Hindlimb muscle (tissue), 1 donor: ENCODE data around the gene FAM200C. TPM values are rescaled to one million over a fixed set of nuclear protein-coding genes. Genes with fewer than 3 reads are reported as not detected.
A peak's percentile ranks its signal among the peaks of the same experiment; 100 is the strongest.

Source experiments
- DNase-seq: peaks from one replicate; pipeline ENCODE4 v3.0.0-alpha.2; 2013
- polyA plus RNA-seq: library from polyadenylated mRNA; unstranded; fragments of 120-200 nt; gene quantifications from one replicate; pipeline ENCODE4 v1.2.1, GENCODE V29; 2013; ENCODE audit not compliant: insufficient read length

FAM200C gene
- polyA plus RNA-seq, 1 donor: 12.2 TPM

GRCh38 chr5:160419458-160420330 lies 19.8 kb upstream of the FAM200C start:
- no peak for DNase-seq

GRCh38 chr5:160418561-160419457 lies 19.0 kb upstream of the FAM200C start, which contains the start of gene SLU7:
SLU7 (minus strand) TSS chr5:160419081; CDS start chr5:160415294, 3,787 bp downstream.
- peak; percentile 97 for DNase-seq

GRCh38 chr5:160398806-160399205 lies 1.0 kb downstream of the FAM200C start:
- DNase-seq: no peak

- no peak for DNase-seq
Observed at GRCh38 chr5:160397492-160397891, 2.4 kb downstream of the FAM200C start.

GRCh38 chr5:160395111-160395510 lies 4.7 kb downstream of the FAM200C start:
- no peak for DNase-seq

GRCh38 chr5:160390787-160391696 lies 8.8 kb downstream of the FAM200C start:
- DNase-seq: no peak

- DNase-seq: no peak
Observed at GRCh38 chr5:160387445-160387844, 12.4 kb downstream of the FAM200C start.

GRCh38 chr5:160385496-160385895 lies 14.4 kb downstream of the FAM200C start:
- DNase-seq: no peak

GRCh38 chr5:160384681-160385080 lies 15.2 kb downstream of the FAM200C start:
- no peak for DNase-seq

- DNase-seq: no peak
Observed at GRCh38 chr5:160382346-160382745, 17.5 kb downstream of the FAM200C start.

- no peak for DNase-seq
Observed at GRCh38 chr5:160380041-160380440, 19.8 kb downstream of the FAM200C start.

- no peak for DNase-seq
Observed at GRCh38 chr5:160379511-160379910, 20.3 kb downstream of the FAM200C start.

- DNase-seq: no peak
Observed at GRCh38 chr5:160378330-160378729, 21.5 kb downstream of the FAM200C start.

- peak; percentile 48 for DNase-seq
Observed at GRCh38 chr5:160377651-160378050, 22.2 kb downstream of the FAM200C start.

- DNase-seq: no peak
Observed at GRCh38 chr5:160376416-160376815, 23.4 kb downstream of the FAM200C start.

GRCh38 chr5:160375701-160376100 lies 24.2 kb downstream of the FAM200C start:
- no peak for DNase-seq

GRCh38 chr5:160375166-160375565 lies 24.7 kb downstream of the FAM200C start:
- no peak for DNase-seq

- DNase-seq: no peak
Observed at GRCh38 chr5:160371294-160371693, 28.6 kb downstream of the FAM200C start.

GRCh38 chr5:160370713-160371034 lies 29.2 kb downstream of the FAM200C start:
- no peak for DNase-seq

- peak; percentile 89 for DNase-seq
Observed at GRCh38 chr5:160369990-160370712, 29.7 kb downstream of the FAM200C start, which contains the start of gene C1QTNF2. C1QTNF2 (minus strand) TSS chr5:160370626; CDS start chr5:160355011, 15,615 bp downstream.

GRCh38 chr5:160367885-160368284 lies 32.0 kb downstream of the FAM200C start:
- no peak for DNase-seq
